Right cardiac atrium (tissue), 5 donors: ENCODE data around the gene UNC5B. TPM values are rescaled to one million over a fixed set of nuclear protein-coding genes. Genes with fewer than 3 reads are reported as not detected.

Source experiments
- ATAC-seq, 2 donors: fragments of 200-7000 bp; cut with Tn5 transposase; one replicate each; pipeline versions ENCODE4 v1.8.0 to v1.9.1; 2020; ENCODE audit warnings: moderate library complexity in 2 of 2, mild to moderate bottlenecking in 1 of 2
- DNase-seq, 3 donors: peaks; one replicate each; pipeline ENCODE4 v3.0.0-alpha.2; 2020
- H3K27ac ChIP-seq: one replicate; pipeline ENCODE4 v1.5.1; 2013; ENCODE audit warnings: mild to moderate bottlenecking, low read length, control low read depth, moderate library complexity
- H3K27me3 ChIP-seq: one replicate; pipeline ENCODE4 v1.6.1; 2013; ENCODE audit not compliant: control insufficient read depth, insufficient read depth
- H3K4me1 ChIP-seq: one replicate; pipeline ENCODE4 v1.6.1; 2013; ENCODE audit warnings: low read length; ENCODE audit not compliant: control insufficient read depth, insufficient read depth
- H3K4me3 ChIP-seq: one replicate; pipeline ENCODE4 v1.5.1; 2013; ENCODE audit warnings: low read length, control low read depth
- H3K9me3 ChIP-seq: one replicate; pipeline ENCODE4 v1.6.1; 2013; ENCODE audit warnings: low read length; ENCODE audit not compliant: control insufficient read depth
- WGBS: extraction: QIAGEN DNeasy Blood & Tissue Kit; methylation state at CpG from one replicate; pipeline ENCODE4 v1.1.7; 2013; 5-methylcytosine and 5-hydroxymethylcytosine counted together
- intact Hi-C, 4 donors: fragments of 100-400 bp; cut with DNase I; formaldehyde crosslinking; loops; one replicate each; pipeline versions ENCODE4 v1.11.0 to v1.14.0; 2022 to 2023
- polyA plus RNA-seq: library from polyadenylated mRNA; stranded (reverse); fragments of 200-250 nt; gene quantifications from one replicate; pipeline ENCODE4 v1.2.3, GENCODE V29; 2013
- total RNA-seq, 4 donors: library from RNA; stranded (reverse); fragmentation: NEBNext Ultra II Directional; extraction: Animal tissue kit (Norgen Biotek cat#: 25700); gene quantifications; one replicate each; pipeline ENCODE4 v1.2.1, GENCODE V29; 2021
- donor health status: healthy with polysubstance abuse.
- donor health status: DM: no; HTN: yes; CAD: no.
- donor health status: DM: no; HTN: no; CAD: no.
- donor health status: DM: no; HTN: yes; CAD: no; lungs with severe emphysema.
- donor health status: DM: yes; HTN: yes; CAD: no.

UNC5B gene
- total and polyA plus RNA-seq, 5 donors = 12.4 to 26.6 (median 22.4) TPM

GRCh38 chr10:71331736-71332135 is 119.4 kb downstream of the UNC5B start:
- DNase-seq (peak in 1 of 3 donors; percentile 15), ATAC-seq (no peak)
- Histone ChIP-seq H3K4me1 (no peaks in the 10 kb centered on the region), H3K9me3 (no peaks in the 10 kb centered on the region), H3K27ac (no peak overlapping the region), H3K4me3 (no peak overlapping the region), H3K27me3 (no peaks in the 10 kb centered on the region)
- intact Hi-C loops = no loop called here
- WGBS = 66% methylated on average over 4 of the region's 4 CpGs

- Histone ChIP-seq H3K27ac (no peak overlapping the region), H3K4me3 (no peak overlapping the region), H3K4me1 (no peaks in the 10 kb centered on the region), H3K27me3 (no peaks in the 10 kb centered on the region), H3K9me3 (no peaks in the 10 kb centered on the region)
- WGBS = 93% methylated on average over 5 of the region's 5 CpGs
- intact Hi-C loops = no loop called here
- ATAC-seq = no peak
- no peak for DNase-seq
Measured at GRCh38 chr10:71332466-71332865, 120.1 kb downstream of the UNC5B start.

GRCh38 chr10:71333129-71333887 is 120.9 kb downstream of the UNC5B start:
- intact Hi-C loops = no loop called here
- peak in 1 of 2 donors; percentile 18 for ATAC-seq
- WGBS = 77% methylated on average over 9 of the region's 9 CpGs
- Histone ChIP-seq H3K27me3 (no peaks in the 10 kb centered on the region), H3K27ac (no peak overlapping the region), H3K9me3 (no peaks in the 10 kb centered on the region), H3K4me1 (no peaks in the 10 kb centered on the region), H3K4me3 (no peak overlapping the region)
- DNase-seq = peak in 1 of 3 donors; percentile 43

GRCh38 chr10:71334221-71334791 is 121.9 kb downstream of the UNC5B start:
- Histone ChIP-seq H3K4me1 (no peaks in the 10 kb centered on the region), H3K27me3 (no peaks in the 10 kb centered on the region), H3K27ac (no peak overlapping the region), H3K9me3 (no peaks in the 10 kb centered on the region), H3K4me3 (no peak overlapping the region)
- DNase-seq = peak in 1 of 3 donors; percentile 27
- intact Hi-C loops = no loop called here
- 84% methylated on average over 12 of the region's 12 CpGs for WGBS
- no peak for ATAC-seq

- WGBS = 93% methylated on average over 15 of the region's 15 CpGs
- Histone ChIP-seq H3K4me1 (no peaks in the 10 kb centered on the region), H3K27me3 (no peaks in the 10 kb centered on the region), H3K27ac (no peak overlapping the region), H3K9me3 (no peaks in the 10 kb centered on the region), H3K4me3 (no peak overlapping the region)
- DNase-seq (peak in 1 of 3 donors; percentile 33), ATAC-seq (no peak)
- intact Hi-C loops = no loop called here
Measured at GRCh38 chr10:71335173-71335708, 122.9 kb downstream of the UNC5B start.

GRCh38 chr10:71336632-71337031 is 124.3 kb downstream of the UNC5B start:
- no peaks in the 10 kb centered on the region for H3K9me3 ChIP-seq
- intact Hi-C loops = no loop called here
- H3K27me3 ChIP-seq = no peaks in the 10 kb centered on the region
- DNase-seq (no peak), ATAC-seq (no peak)
- H3K4me1 ChIP-seq = no peaks in the 10 kb centered on the region
- no peak overlapping the region for H3K27ac ChIP-seq
- H3K4me3 ChIP-seq = no peak overlapping the region
- 76% methylated on average over 6 of the region's 6 CpGs for WGBS

- no peak overlapping the region for H3K27ac ChIP-seq
- H3K27me3 ChIP-seq = no peaks in the 10 kb centered on the region
- intact Hi-C loops = no loop called here
- H3K4me3 ChIP-seq = no peak overlapping the region
- WGBS = 98% methylated on average over 13 of the region's 13 CpGs
- ATAC-seq = no peak
- no peaks in the 10 kb centered on the region for H3K4me1 ChIP-seq
- no peaks in the 10 kb centered on the region for H3K9me3 ChIP-seq
- DNase-seq = peak in 1 of 3 donors; percentile 36
Measured at GRCh38 chr10:71337219-71337701, 124.9 kb downstream of the UNC5B start.

GRCh38 chr10:71338728-71339495 is 126.5 kb downstream of the UNC5B start:
- WGBS = 83% methylated on average over 13 of the region's 13 CpGs
- H3K27ac ChIP-seq = no peak overlapping the region
- H3K4me3 ChIP-seq = no peak overlapping the region
- H3K9me3 ChIP-seq = no peaks in the 10 kb centered on the region
- intact Hi-C loops = no loop called here
- no peaks in the 10 kb centered on the region for H3K4me1 ChIP-seq
- ATAC-seq = no peak
- H3K27me3 ChIP-seq = no peaks in the 10 kb centered on the region
- peak in 1 of 3 donors; percentile 25 for DNase-seq

GRCh38 chr10:71339796-71340589 is 127.6 kb downstream of the UNC5B start:
- intact Hi-C loops = no loop called here

GRCh38 chr10:71342573-71343391 is 130.4 kb downstream of the UNC5B start:
- Histone ChIP-seq H3K27me3 (no peaks in the 10 kb centered on the region), H3K4me1 (no peaks in the 10 kb centered on the region), H3K9me3 (no peaks in the 10 kb centered on the region), H3K27ac (no peak overlapping the region), H3K4me3 (no peak overlapping the region)
- intact Hi-C loops = no loop called here
- no peak for DNase-seq
- ATAC-seq = no peak
- 91% methylated on average over 8 of the region's 8 CpGs for WGBS

More at GRCh38 chr10:71339796-71340589, 127.6 kb downstream of the UNC5B start:
- H3K4me3 ChIP-seq = no peak overlapping the region
- 93% methylated on average over 10 of the region's 10 CpGs for WGBS
- DNase-seq (peak in 1 of 3 donors; percentile 24), ATAC-seq (no peak)
- H3K27me3 ChIP-seq = no peaks in the 10 kb centered on the region
- no peaks in the 10 kb centered on the region for H3K4me1 ChIP-seq
- no peak overlapping the region for H3K27ac ChIP-seq
- H3K9me3 ChIP-seq = no peaks in the 10 kb centered on the region
